Iris pigment epithelial cell (primary cell): ENCODE data around the gene OLFM1.
"Not testable (repeated sequence)": the region's sequence is repeated elsewhere in the genome, so short reads cannot be mapped to it uniquely, and the experiment has no call there.

Experiments used
- DNase-seq: peaks from one replicate; pipeline ENCODE4 v3.0.0-alpha.2; 2011; ENCODE audit warnings: low read depth

Gene OLFM1

GRCh38 chr9:135152614-135153334, 65.3 kb downstream of the OLFM1 start:
- no peak for DNase-seq

DNA sequence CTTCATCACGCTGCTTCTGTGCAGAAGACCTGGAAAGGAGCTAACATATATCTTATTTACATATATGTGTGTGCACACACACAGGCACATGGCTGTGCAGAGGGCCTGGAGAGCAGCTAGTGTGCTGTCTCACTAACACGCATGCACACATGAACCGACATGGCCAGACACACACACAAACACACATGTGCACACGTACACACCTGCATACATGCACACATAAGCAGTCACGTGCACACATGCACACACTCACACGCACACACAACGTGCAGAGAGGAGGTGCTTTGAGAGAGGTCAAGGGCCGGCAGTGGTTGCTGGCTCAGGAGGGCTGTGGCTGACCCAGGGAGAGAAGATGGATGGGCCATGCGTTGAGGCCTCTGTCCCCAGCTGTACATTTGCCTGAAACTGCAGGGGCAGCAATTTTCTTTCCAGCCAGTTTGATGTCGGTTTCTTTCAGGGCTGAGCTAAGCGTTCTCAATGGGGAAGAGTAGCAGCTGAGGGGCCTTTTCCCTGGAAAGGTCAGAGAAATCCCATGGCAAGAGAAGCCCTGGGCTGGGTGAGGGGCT, 66.7 kb downstream of the OLFM1 start:
- no peak for DNase-seq

DNA sequence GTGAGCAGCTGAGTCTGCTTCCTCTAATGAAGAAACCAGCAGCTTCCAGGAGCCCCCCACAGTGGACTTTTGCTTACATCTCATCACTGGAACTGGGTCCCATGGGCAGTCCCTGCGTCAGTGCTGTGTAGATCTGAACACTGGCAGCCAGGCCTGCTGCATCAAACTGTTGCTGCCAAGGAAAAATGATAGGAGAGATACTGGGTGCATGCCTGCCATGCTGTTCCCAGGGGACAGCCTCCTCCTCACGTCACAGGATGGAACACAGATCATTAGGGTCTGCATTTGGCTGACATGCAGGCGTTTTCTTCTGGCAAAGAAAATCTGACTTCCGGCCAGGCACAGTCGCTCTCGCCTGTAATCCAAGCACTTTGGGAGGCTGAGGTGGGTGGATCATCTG, 67.9 kb downstream of the OLFM1 start:
- no peak for DNase-seq

GRCh38 chr9:135156525-135157510, 69.3 kb downstream of the OLFM1 start:
- peak; percentile 28 for DNase-seq

- DNase-seq, result no peak
Observed at GRCh38 chr9:135157856-135158563, 70.5 kb downstream of the OLFM1 start.

DNA sequence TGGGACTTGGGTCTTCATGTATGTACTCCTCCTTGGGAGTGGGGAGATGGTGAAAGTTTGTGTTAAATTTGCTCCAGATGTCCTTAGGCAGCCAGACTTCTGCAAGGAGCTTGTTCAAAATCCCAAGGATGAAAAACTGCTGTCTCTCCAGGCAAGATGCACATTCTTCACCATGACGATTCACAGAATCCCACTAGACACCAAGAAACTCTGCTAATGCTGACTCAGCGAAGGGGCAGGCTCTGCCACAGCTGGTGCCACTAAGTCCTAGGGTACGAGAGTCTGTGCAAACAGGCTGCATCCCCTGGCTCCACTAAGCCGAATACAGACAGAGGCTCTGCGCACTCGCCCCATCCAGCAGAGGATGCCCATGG, 71.1 kb downstream of the OLFM1 start:
- DNase-seq, result no peak

DNA sequence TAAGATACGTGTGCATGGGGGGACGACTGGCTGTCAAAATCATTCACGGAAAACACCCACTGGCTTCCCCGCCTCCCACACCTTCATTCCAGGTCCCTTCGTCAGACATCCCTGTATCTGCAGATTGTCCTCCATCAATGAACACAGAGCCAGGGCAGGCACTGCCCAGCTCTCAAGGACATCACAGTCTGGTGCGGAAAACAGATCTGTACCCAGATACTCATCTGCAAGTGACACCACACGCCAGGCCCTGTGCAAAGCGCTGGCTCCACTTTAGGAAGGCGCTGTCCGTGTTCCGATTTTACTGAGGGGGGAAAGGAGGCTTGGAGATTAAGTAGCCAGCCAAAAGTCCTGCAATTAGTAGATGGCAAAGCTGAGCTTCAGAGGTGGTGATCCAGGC, 72.3 kb downstream of the OLFM1 start:
- no peak for DNase-seq

DNA sequence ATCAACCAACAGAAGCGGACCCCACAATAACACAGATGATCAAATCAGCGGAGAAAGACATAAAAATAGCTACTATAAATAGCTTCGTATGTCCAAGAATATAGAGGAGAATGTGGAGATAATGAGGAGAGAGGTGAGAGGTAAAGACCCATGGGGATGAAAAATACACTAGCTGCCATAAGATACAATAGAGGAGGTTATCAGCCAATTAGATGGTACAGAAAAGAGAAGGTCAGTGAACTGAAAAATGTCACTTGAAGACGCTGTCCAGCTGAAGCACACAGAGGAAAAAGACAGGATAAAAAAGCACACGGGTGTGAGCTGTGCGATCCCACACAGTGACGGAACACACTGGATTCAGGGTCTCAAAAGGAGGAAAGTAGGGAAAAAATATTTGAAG, 73.4 kb downstream of the OLFM1 start:
- DNase-seq, result no peak

DNA sequence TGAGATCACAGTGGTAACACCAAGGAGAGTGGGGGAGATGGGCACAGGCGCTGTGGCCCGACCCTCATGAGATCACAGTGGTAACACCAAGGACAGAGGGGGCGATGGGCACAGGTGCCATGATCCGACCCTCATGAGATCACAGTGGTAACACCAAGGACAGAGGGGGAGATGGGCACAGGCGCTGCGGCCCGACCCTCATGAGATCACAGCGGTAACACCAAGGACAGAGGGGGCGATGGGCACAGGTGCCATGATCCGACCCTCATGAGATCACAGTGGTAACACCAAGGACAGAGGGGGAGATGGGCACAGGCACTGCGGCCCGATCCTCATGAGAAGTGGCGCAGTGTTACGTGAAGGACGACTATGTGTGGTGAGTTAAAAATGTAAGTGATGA, 75.1 kb downstream of the OLFM1 start:
- not testable (repeated sequence) for DNase-seq

DNA sequence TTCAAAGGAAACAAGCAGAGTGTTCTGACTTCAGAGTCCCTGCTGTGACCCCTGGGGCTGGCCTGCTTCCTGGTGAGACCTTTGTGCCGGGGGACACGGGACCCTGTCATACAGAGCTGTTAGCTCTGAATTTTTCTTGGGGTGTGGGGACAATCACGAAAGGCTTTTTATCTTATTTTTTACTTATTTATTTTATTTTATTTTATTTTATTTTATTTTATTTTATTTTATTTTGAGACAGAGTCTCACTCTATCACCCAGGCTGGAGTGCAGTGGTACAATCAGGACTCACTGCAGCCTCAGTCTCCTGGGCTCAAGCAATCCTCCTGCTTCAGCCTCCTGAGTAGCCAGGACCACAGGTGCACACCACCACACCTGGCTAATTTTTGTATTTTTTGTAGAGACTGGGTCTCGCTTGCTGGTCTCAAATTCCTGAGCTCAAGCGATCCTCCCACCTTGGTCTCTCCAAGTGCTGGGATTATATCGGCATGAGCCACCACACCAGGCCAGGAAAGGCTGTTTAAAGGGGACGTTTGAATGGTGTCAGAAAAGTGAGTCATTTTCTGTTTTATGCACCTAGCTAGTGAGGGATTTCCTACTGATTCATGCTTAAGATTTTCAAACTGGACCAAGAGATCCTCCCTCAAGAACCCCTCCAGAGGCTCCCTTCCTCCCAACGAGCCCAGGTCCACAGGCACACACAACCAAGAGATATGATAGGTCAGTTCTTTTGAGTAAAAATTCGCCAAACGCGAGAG, 75.7 kb downstream of the OLFM1 start:
- DNase-seq, result no peak

- DNase-seq, result no peak
Observed at GRCh38 chr9:135164036-135164435, 76.6 kb downstream of the OLFM1 start.

GRCh38 chr9:135165003-135165711, 77.7 kb downstream of the OLFM1 start:
- DNase-seq, result no peak

DNA sequence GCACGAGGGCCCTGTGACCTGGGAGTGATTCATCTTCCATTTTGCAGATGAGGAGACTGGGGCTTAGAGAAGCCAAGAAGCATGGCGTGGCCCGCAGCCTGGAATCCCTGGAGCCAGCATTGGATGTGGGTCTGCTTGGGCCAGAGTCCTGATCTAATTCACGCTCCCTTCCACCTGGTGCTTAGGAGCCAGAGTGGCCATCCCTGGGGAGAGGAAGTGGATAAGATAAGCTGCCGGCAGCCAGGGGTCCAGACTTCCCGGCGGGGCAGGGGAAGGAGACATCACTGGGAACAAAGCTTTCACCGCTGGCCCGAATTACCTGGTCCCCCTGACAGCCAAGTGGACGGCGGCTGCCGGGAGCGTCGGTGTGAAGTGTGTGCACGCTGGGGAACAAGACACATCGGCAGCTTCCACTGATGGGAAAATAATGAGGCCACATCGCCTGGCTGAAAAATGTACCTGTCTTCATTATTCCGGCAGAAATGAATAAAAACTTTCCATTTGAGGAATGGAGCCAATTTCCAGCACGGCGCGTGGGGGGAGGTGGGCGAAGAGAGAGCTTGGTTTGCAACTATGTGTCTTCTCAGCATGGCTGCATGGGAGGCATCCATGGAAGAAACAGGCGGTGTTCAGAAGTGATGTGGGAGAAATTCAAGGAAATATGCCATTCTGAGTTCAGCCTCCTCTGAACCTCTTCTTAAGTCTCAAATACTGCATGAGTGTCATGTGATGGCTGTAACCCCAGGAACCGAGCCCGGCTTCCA, 78.5 kb downstream of the OLFM1 start:
- no peak for DNase-seq

GRCh38 chr9:135166565-135166964, 79.1 kb downstream of the OLFM1 start:
- no peak for DNase-seq

DNA sequence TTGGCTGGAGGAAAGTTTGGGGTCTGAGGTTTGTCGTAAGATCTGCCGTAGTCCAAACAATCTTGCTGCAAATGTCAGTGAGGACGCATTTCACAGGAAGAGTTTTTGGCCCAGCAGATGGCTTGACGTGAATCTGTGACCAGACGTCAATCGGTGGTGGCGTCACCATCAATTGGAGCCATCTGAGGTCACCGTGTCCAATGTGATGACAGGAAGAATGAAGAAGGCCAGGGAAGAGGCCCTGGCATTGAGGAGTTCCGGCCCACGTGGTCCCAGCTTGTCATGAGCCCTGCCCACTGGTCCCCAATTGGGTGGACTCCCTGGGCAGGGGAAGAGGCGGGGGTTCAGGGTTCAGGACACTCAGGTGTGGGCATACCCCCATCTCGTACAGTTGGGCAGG, 79.9 kb downstream of the OLFM1 start:
- no peak for DNase-seq

GRCh38 chr9:135167849-135168655, 80.6 kb downstream of the OLFM1 start:
- no peak for DNase-seq

DNA sequence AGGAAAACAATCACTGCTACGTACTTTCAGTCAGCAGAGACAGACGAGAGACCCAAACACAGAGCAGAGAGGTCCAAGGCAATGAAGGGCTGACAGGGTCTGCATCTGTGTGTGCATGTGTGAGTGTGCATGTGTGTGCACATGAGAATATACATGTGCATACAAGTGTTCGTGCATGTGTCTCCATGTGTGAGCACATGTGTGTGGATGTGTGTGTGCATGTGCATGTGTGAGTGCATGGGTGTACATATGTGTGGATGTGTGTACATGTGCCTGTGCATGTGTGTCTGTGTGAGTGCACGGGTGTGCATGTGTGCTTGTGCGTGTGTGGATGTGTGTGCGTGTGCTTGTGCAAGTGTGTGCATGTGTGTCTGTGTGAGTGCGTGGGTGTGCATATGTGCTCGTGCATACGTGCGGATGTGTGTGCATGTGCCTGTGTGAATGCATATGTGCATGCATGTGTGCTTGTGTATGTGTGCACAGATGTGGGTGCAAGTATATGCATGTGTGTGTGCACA, 82.3 kb downstream of the OLFM1 start:
- no peak for DNase-seq

- DNase-seq, result no peak
Observed at GRCh38 chr9:135170535-135170934, 83.1 kb downstream of the OLFM1 start.
